ENCODE measurements around the gene XIRP1.

XIRP1 gene

GRCh38 chr3:39140341-39140971 is 51.9 kb downstream of the XIRP1 start:
- FAIRE-seq = no peak

GRCh38 chr3:39139442-39139841 is 53.0 kb downstream of the XIRP1 start:
- no peak for FAIRE-seq

- FAIRE-seq = no peak
Observed at GRCh38 chr3:39138804-39139415, 53.5 kb downstream of the XIRP1 start.

- FAIRE-seq = no peak
Observed at GRCh38 chr3:39137991-39138803, 54.2 kb downstream of the XIRP1 start.

- no peak for FAIRE-seq
Observed at GRCh38 chr3:39137435-39137936, 54.9 kb downstream of the XIRP1 start.

GRCh38 chr3:39136533-39137434 is 55.6 kb downstream of the XIRP1 start:
- FAIRE-seq = no peak

GRCh38 chr3:39135170-39135805 is 57.1 kb downstream of the XIRP1 start:
- FAIRE-seq = no peak

- FAIRE-seq = no peak
Observed at GRCh38 chr3:39134305-39134704, 58.1 kb downstream of the XIRP1 start.

GRCh38 chr3:39133822-39134221 is 58.6 kb downstream of the XIRP1 start:
- FAIRE-seq = no peak

All from A204.1 (cell line).